Activated CD8-positive, alpha-beta memory T cell treated with anti-CD3 and anti-CD28 coated beads for 4 hours (primary cell): ENCODE data around the gene HTR2C.
"Not testable (repeated sequence)": the region's sequence is repeated elsewhere in the genome, so short reads cannot be mapped to it uniquely, and the experiment has no call there.

Experiments used
- DNase-seq, 2 donors: peaks; one replicate each; pipeline ENCODE4 v3.0.0-alpha.2; 2020; ENCODE audit warnings: low read depth in 2 of 2

HTR2C gene

DNA sequence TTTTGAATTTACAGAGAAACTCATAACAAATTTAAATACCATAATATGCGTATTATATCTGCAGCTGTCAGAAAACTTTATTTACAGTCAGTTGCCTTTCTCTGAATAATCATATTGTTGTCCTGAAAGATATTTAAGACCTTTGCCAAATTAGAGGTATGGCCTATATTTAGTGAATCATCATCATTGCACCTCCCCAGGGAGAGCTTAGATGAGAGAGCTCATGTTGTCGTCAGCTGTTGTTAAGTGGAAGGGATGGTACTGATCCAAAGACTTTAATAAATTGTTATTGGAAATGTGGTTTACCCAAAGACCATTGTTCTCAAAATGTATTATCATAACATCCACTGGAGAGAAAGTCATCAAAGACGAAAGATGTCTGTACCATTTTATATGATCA lies 128.6 kb downstream of the HTR2C start:
- no peak for DNase-seq

DNA sequence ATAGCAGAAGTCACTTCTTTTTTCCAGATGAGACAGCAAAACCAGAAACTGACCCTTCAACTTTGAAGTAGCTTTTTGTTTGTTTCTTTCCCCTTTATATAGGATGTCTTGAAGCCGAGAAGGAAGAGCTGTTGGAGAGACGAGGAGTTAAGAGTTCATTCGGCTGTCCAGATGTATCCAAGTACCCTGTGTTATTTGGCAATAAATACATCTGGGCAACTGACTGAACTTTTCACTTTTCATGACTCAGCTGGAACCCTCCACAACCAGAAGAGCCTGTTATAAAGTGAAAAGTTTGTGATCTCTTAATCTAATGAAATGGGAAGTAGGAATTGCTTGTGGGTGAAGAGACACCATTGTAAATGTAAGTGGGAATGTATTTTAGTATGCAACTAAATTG lies 131.2 kb downstream of the HTR2C start:
- no peak for DNase-seq

DNA sequence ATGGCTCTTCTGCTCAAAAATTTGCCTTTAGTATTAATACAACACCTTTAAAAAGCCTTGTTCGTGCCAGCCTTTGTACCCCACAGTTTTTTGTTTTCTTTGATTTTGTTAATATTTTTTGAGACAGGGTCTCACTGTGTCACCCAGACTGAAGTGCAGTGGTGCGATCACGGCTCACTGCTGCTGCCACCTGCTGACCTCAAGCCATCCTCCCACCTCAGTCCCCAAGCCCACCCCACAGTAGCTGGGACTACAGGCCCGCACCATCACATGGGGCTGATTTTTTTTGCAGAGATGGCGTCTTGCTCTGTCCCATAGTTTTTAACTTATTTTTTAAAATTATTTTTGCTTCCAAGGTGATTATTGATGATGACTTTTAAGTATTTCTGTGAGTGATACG lies 134.0 kb downstream of the HTR2C start:
- no peak for DNase-seq

DNA sequence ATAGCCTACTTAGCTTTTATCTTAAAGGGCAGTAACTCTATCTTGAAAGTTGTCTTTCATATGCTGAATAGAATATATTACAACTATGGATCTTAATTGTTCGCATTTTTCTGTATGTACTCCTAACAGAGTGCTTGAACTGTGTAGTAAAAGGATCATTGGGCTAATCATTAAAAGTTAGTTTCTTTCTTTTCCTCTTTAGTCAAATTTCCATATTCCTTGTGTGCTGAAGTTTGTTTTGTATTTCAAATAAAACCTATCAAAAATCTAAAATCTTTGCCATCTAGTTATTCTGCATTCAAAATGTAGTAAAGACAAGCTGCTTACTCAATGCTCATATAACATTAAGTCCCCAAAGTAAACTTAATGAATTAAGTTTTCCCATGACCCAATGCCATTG lies 182.7 kb downstream of the HTR2C start:
- no peak for DNase-seq

DNA sequence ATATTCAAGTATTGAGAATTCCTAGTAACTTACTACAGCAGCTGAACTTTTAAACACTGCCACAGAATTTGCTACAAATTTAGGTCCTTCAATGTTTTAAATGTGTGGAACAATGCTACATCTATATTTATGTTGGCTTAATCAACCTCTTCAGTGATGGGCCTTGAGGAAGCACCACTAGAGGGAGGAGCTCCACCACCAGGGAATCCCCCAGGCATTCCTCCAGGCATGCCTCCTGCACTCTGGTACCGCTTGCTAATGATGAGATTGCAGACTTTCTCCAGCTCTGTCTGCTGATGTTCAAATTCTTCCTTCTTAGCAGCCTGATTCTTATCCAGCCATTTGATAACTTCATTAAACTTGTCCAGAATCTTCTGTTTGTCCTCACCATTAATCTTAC lies 190.8 kb downstream of the HTR2C start:
- no peak for DNase-seq

DNA sequence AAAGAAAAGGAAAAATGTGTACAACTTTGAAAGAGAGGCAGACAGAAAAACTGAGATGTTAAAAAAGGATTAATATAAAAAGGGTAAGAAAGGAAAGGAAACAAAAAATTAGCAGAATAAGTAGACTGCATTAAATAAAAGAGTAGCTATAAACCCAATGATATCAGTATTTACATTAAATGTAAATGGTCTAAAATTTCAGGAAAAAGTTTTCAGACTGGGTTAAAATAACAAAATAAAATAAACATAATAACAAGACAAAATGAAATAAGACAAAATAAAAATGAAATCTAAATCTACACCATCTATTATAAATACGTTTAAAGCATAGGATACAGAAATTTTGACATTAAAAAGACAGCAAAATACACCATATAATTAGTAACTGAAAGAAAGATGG lies 199.0 kb downstream of the HTR2C start:
- DNase-seq, result no peak

DNA sequence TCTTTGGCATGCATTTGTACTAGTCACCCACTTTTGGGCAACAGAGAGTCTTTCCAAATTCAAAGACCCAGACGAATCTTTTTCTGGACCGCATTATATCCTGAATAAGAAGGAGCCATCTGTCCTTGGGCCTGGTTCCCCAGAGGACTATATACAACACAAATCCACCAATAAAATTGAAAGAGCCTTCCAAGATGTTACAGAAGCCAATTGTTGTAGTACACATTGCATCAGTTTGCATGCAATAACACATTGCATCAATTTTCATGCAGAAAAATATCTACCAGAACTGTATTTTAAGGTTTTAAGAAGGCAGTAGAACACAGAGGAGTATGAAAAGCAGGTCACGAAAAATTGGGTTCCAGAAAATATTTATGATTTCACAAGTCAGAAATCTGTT lies 203.2 kb downstream of the HTR2C start:
- DNase-seq, result no peak

DNA sequence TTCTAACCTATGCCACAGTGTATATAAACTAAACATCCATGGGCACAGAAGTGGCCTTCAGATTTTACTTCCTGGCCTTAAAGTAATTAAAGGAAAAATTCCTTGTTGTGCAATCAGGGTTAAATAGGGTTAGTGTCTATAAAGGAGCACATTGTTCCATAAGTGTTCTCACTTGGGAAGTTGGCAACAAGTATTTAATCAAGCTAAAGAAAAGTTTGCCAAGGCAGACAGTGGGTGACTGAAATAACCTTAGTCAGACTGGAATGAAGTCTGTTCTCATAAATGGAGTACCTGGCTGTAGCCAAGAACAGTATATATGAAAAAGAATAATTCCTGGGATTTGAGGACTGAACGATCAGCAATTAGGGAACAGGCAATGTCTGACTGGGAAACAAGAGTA lies 213.6 kb downstream of the HTR2C start:
- no peak for DNase-seq

DNA sequence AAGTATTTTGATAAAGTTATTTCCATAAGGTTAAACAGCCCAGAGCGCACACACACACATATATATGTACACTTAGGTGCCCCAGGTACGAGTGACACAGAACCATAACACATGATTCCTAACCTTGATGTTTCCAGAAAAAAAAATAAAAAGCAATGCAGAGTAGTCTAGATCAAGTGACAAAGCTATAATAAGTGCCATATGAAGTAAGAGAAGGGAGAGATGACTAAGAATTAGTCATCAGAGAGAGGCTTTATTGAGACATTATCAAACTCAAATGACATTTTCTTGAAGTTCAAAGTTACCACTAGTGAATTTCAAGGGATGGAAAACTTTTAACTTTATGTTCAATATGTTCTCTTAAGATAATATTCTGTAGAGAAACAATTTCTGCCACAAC lies 215.0 kb downstream of the HTR2C start:
- no peak for DNase-seq

DNA sequence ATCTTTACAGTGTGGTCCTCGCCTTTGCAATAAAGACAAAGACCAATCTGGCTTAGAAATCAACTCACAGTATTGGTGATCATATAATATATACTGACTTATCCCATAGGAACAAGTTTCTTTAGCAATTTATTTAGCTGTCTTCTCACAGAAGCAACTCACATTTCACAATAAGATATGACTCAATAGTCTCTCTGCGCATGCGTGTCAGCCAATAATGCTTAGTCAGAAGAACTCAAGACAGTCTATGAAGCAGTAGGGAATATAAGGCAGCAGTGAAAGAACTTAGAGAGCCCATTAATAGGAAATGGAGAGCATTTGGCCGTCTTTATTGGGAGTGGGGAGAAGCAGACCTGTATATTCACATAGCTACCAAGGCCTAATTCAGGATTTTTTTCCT lies 216.8 kb downstream of the HTR2C start:
- no peak for DNase-seq

DNA sequence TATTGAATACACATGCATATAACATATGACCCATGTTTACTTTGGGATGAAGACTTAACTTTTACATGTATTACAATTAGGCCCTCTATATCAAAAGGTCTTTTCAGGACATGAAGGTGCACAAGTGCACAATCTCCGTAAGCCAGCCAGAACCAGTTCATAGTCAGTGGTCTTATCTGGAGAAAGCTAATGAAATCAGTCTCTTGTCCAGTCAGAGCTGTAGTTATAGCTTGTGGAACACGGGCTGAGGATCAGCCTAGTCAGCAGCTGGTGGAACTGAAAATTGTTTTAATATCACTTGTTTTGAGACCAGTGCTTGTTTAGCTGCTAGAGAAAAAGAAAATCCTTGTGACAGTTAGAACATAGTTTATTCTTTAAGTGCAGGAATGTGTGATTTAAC lies 235.6 kb downstream of the HTR2C start:
- DNase-seq, result no peak

DNA sequence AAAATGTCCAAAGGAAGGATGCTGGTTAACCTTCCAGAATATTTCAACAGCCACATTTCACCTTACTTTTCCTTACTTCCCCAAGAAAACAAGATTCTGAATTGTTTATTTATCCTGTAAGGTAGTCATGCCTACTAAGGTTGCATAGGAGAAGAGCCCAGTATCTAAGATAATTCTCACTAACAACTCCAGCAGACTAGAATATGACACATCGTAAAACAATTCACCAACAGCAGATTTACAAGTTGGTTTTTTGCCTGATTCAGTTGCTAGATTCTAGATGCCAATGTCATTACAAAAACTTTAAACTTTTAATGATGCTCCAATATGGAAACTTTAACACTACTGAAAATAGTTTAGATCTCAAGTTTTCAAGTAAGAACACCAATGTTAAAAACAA lies 257.2 kb downstream of the HTR2C start:
- no peak for DNase-seq

DNA sequence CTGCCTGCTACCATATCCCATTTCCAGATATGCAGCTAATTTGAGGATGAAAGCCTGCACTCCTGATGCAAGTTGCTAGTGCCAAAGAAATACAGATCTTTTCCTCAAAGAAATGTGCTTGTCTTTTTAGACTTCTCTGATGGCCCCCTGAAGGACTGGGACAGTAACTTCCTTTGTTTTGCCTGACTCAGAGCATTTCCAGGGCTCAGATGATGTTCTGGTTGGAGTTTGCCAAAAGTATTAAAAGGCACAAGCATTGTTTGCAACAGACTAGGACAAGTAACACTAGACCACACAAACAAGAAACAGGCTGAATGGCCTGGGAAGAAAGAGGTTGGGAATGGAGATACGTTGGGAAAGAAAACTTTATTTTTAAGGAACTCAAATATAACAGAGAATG lies 258.3 kb downstream of the HTR2C start:
- DNase-seq, result no peak

DNA sequence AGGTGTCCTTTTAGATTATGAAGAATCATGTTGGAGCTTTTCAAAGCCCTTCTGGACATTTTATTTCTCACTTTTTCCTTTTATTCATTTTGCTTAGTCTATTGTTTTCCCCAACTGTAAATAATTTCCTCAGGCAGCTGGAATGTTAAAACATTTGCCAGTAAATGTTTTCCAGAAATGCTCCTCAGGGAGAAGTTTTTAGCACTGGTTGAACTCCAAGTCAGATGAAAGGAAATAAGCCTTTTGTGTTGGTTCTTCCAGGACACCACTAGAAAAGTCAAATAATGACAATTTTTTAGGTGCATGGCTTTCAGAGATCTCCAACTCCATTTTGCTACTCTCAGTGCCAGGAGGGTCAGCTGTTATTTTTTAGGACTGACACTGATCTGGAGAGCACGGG lies 305.6 kb downstream of the HTR2C start:
- DNase-seq, result no peak

DNA sequence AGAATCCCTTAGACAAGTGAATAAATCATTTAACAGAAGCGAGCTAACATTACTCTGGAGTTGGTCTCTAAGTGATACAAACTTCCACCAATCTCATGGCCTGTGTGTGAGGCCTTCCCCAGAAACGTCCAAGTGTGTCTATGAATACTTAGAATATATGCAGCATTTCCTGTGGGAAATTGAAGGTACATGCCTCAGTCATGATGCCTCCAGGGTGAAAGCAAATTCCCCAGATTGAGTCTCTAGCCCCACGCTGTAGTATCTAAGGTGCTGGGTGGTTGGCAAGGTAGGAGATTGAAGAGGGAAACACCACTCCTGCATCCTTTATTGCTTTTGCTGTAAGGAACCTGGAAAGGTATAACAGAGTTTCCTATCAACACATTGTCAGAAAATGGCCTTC lies 319.7 kb downstream of the HTR2C start:
- no peak for DNase-seq

DNA sequence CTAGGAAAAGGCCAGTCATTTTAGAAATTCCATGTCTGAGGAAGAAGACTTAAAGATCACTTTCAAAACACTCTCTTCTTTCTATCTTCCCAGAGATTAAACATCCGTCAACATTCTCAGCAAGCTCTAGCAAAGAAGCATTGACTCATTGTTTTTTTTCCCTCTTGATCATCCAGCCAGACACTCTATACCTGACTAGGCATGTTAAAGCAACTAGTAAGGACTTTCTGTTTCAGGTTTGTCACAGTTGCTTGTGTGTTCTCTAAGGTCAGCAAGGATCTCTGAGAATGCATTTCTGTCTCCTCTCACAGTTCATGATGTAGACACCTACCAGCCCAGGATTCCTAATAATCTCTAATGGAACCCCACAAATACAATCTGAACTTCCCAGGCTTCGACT lies 321.4 kb downstream of the HTR2C start:
- no peak for DNase-seq

DNA sequence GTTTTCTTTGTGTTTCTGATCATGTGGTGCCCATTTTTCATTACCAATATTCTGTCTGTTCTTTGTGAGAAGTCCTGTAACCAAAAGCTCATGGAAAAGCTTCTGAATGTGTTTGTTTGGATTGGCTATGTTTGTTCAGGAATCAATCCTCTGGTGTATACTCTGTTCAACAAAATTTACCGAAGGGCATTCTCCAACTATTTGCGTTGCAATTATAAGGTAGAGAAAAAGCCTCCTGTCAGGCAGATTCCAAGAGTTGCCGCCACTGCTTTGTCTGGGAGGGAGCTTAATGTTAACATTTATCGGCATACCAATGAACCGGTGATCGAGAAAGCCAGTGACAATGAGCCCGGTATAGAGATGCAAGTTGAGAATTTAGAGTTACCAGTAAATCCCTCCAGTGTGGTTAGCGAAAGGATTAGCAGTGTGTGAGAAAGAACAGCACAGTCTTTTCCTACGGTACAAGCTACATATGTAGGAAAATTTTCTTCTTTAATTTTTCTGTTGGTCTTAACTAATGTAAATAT lies 323.2 kb downstream of the HTR2C start:
- DNase-seq, result no peak

DNA sequence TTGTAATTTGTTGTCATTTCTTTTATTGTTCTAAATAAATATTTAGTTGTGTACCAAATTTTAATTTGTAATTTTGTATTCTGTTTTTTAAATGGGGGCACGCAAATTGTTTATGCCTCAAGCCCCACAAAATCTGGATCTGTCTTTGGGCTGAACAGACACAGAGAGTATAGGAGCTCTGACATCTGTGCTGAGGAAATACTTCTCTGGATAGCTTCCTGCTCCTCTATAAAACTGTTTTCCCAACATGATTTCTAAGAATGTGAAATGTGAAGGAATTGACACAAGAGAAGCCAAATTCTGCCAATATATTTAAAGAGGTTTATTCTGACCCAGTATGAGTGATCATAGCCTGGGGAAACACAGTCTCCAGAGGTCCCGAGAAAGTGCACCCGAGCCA lies 340.5 kb downstream of the HTR2C start:
- no peak for DNase-seq

DNA sequence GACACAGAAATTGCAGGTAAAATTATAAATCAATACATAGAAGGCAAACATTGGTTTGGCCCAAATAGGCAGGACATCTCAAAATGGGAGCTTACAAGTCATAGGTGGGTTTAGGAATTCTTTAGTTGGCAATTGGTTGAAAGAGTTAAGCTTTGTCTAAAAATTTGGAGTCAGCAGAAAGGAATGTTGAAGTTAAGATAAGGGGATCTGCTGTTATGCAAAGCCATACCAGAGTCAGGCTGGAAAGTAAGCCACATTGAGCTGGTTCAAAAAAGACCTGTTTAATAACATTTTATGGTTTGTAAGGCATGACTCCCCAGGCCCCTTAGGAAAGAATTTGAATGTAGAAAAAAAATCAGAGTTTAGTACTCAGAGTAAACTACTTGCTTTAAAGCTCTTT lies 341.0 kb downstream of the HTR2C start:
- DNase-seq, result no peak

DNA sequence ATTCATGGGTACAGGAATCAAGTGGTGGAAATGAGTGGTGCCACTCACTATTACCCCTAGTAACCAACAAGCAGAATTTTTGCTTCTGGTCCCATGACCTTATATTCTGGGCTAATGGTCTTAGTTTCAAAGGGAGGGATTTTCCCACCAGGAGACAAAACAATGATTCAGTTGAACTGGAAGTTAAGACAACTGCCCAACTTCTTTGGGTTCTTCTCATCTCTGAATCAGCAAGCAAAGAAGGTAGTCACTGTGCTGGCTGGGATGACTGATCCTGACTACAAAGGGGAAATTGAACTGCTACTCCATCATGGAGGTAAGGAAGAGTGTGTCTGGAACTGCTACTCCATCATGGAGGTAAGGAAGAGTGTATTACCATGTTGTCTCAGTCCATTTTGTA lies 346.3 kb downstream of the HTR2C start:
- no peak for DNase-seq

DNA sequence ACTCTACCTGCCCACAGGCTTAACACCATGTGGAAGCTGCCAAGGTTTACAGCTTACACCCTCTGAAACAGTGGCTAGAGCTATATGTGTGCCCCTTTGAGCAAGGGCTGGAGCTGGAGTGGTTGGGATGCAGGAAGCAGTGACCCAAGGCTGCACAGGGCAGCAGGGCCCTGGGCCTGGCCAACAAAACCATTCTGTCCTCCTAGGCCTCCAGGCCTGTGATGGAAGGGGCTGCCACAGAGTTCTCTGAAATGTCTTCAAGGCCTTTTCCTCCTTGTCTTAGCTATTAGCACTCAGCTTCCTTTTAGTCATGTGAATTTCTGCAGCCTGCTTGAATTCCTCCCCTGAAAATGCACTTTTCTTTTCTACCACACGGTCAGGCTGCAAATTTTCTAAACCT lies 348.7 kb downstream of the HTR2C start:
- no peak for DNase-seq

DNA sequence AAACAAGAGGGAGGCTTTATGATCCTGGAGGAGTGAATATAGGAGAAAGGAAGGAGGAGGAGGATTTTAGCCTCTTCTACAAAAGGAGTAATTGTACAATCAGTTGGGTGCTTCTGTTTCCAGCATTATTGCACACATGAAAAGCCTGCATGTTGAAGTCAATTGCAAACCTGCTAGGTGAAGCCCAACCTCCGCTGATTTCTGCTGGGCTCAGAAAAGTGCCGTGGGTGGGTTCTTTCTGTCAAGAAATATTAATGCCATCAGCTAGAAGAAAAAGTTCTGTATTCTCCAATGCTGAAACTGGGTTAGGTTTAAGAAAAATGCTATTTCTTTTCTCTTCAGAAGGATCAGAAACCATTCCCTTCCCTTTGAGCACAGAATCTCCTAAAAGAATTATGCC lies 349.4 kb downstream of the HTR2C start:
- not testable (repeated sequence) for DNase-seq

DNA sequence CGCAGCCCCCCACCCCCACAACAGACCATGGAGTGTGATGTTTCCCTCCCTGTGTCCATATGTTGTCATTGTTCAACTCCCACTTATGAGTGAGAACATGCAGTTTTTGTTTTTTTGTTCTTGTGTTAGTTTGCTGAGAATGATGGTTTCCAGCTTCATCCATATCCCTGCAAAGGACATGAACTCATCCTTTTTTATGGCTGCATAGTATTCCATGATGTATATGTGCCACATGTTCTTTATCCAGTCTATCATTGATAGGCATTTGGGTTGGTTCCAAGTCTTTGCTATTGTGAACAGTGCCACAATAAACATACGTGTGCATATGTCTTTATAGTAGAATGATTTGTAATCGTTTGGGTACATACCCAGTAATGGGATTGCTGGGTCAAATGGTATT lies 353.2 kb downstream of the HTR2C start:
- DNase-seq, result not testable (repeated sequence)

DNA sequence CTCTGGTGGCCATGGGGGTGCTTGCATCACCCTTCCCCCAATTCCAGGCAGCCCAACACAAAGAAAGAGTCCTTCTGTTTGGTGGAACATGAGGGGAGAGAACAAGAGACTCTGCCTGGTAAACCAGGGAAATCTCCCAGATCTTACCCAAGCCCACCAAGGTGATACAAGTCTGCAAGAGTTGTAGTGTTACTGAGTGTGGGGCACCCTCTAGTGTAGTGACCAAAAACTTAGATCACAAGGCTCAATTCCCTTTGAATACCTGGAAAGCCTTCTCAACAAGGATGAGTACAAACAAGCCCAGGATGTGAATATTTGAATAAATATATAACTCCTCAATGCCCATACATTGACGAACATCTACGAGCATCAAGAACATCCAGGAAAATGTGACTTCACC lies 368.8 kb downstream of the HTR2C start:
- no peak for DNase-seq
